Endothelial cell of umbilical vein (primary cell): ENCODE data around the gene EDDM3A. TPM values are rescaled to one million over a fixed set of nuclear protein-coding genes. Genes with fewer than 3 reads are reported as not detected.

ENCODE experiments used
- BruUV-seq: library from RNA; stranded (reverse); fragments of 400-500 nt; replicated peaks from 2 replicates; lab custom pipeline; 2021; lab: Mats Ljungman, UMichigan
- CTCF ChIA-PET: fragments of 300-600, 350-600 bp; sonication (Branson Sonifier 250); formaldehyde crosslinking; loops from one replicate; lab custom pipeline; 2021; ENCODE audit warnings: antibody characterized with exemption, inconsistent platforms; lab: Charles Lee
- POLR2A ChIA-PET: fragments of 300-600, 350-600 bp; sonication (Branson Sonifier 250); formaldehyde crosslinking; loops from one replicate; lab custom pipeline; 2021; ENCODE audit warnings: antibody characterized with exemption, inconsistent platforms; lab: Charles Lee
- DNase-seq: peaks from one replicate; pipeline ENCODE4 v3.0.0-alpha.2; 2011; ENCODE audit warnings: low read depth, low spot score
- FAIRE-seq: peaks from 2 replicates; lab custom pipeline; 2011; peaks lifted over from hg19 to GRCh38; lab: Jason Lieb, UNC
- H2AFZ ChIP-seq: 2 replicates; pipeline ENCODE4 v1.6.0; 2012; ENCODE audit warnings: low read depth, low read length, control low read depth, inconsistent platforms
- H3K27ac ChIP-seq: 2 replicates; pipeline ENCODE4 v1.5.1; 2011; ENCODE audit warnings: low read depth, mild to moderate bottlenecking, control low read depth, low read length, moderate library complexity; ENCODE audit not compliant: insufficient read depth
- H3K27me3 ChIP-seq, 2 experiments: 2 replicates each; pipeline versions ENCODE4 v1.6.0 to v1.6.1; 2011; ENCODE audit warnings: low read length in 2 of 2, mixed read lengths in 1 of 2; ENCODE audit not compliant: control insufficient read depth in 2 of 2, insufficient read depth in 2 of 2
- H3K36me3 ChIP-seq, 2 experiments: 2 replicates in 1 of 2; 3 replicates in 1 of 2; pipeline ENCODE4 v1.5.1; 2011; ENCODE audit warnings: low read length in 2 of 2, mild to moderate bottlenecking in 1 of 2, moderate library complexity in 1 of 2; ENCODE audit not compliant: control insufficient read depth in 2 of 2, insufficient read depth in 2 of 2; ENCODE audit errors: extremely low read depth in 1 of 2
- H3K4me1 ChIP-seq: 3 replicates; pipeline ENCODE4 v1.5.1; 2011; ENCODE audit warnings: mild to moderate bottlenecking, low read length; ENCODE audit not compliant: control insufficient read depth, insufficient read depth; ENCODE audit errors: extremely low read depth
- H3K4me2 ChIP-seq: 2 replicates; pipeline ENCODE4 v1.6.1; 2011; ENCODE audit warnings: low read length, control low read depth, mixed read lengths; ENCODE audit not compliant: insufficient read depth
- H3K4me3 ChIP-seq, 3 experiments: fragments of 200-600 bp in 1 of 3; sonication (generic), shearing (Covaris generic) in 1 of 3; replicated peaks in 1 of 3; 2 replicates each; pipeline ENCODE4 v1.5.1; 2011 to 2016; ENCODE audit warnings: control low read depth in 3 of 3, low read length in 3 of 3, mild to moderate bottlenecking in 2 of 3, inconsistent platforms in 1 of 3, low read depth in 1 of 3, moderate library complexity in 1 of 3; ENCODE audit not compliant: insufficient read depth in 1 of 3
- H3K79me2 ChIP-seq: 2 replicates; pipeline ENCODE4 v1.6.0; 2012; ENCODE audit warnings: low read length, inconsistent platforms; ENCODE audit not compliant: control insufficient read depth, insufficient read depth
- H3K9ac ChIP-seq: replicated peaks from 2 replicates; pipeline ENCODE3; 2011; ENCODE audit warnings: low read length, control low read depth; ENCODE audit not compliant: insufficient read depth; ENCODE audit errors: extremely low read depth
- H3K9me1 ChIP-seq: replicated peaks from 3 replicates; pipeline ENCODE4 v1.6.0; 2011; ENCODE audit warnings: mild to moderate bottlenecking, low read length; ENCODE audit not compliant: control insufficient read depth, insufficient read depth; ENCODE audit errors: extremely low read depth
- H3K9me3 ChIP-seq: replicated peaks from 2 replicates; pipeline ENCODE4 v1.5.1; 2012; ENCODE audit warnings: low read length, inconsistent platforms; ENCODE audit not compliant: control insufficient read depth, insufficient read depth
- H4K20me1 ChIP-seq: replicated peaks from 2 replicates; pipeline ENCODE3; 2011; ENCODE audit warnings: mild to moderate bottlenecking, low read length; ENCODE audit not compliant: control insufficient read depth, insufficient read depth; ENCODE audit errors: extremely low read depth
- EZH2 ChIP-seq: IDR thresholded peaks from 2 replicates; pipeline ENCODE4 v1.6.1; 2012; ENCODE audit warnings: borderline replicate concordance, low read depth, mild to moderate bottlenecking, moderate library complexity, low read length, inconsistent platforms; ENCODE audit not compliant: severe bottlenecking
- FOS ChIP-seq: IDR thresholded peaks from 2 replicates; pipeline ENCODE4 v1.6.1; 2011; ENCODE audit warnings: mild to moderate bottlenecking, low read length, moderate library complexity, borderline replicate concordance; ENCODE audit not compliant: insufficient read depth
- GATA2 ChIP-seq: IDR thresholded peaks from 2 replicates; pipeline ENCODE4 v1.7.0; 2011; ENCODE audit warnings: low read depth, mild to moderate bottlenecking, moderate library complexity, mixed read lengths, low read length; ENCODE audit not compliant: insufficient read length, insufficient read depth
- JUN ChIP-seq: IDR thresholded peaks from 2 replicates; pipeline ENCODE4 v1.6.1; 2011; ENCODE audit warnings: borderline replicate concordance, low read depth; ENCODE audit not compliant: insufficient read length, insufficient read depth
- MYC ChIP-seq: IDR thresholded peaks from one replicate; pipeline ENCODE4 v1.6.1; 2011; ENCODE audit warnings: mild to moderate bottlenecking, low read depth, low read length
- POLR2A ChIP-seq: IDR thresholded peaks from 2 replicates; pipeline ENCODE4 v1.6.1; 2012; ENCODE audit warnings: low read depth, mild to moderate bottlenecking, control low read depth, low read length
- POLR2AphosphoS5 ChIP-seq: IDR thresholded peaks from 2 replicates; pipeline ENCODE4 v1.6.1; 2012; ENCODE audit warnings: low read depth, mild to moderate bottlenecking, control low read depth, low read length, moderate library complexity; ENCODE audit not compliant: insufficient read depth
- dilution Hi-C: fragments of 300-500 bp; cut with MboI; formaldehyde crosslinking; loops from one replicate; pipeline ENCODE4 v1.15.0; 2019; ENCODE audit warnings: low sequenced_read_pairs; ENCODE audit not compliant: extremely low pct_ligation_motif_present
- intact Hi-C: fragments of 100-400 bp; cut with micrococcal nuclease; formaldehyde crosslinking; loops from one replicate; pipeline ENCODE4 v1.10.0; 2022
- polyA plus RNA-seq, 4 experiments: library from polyadenylated mRNA; depleted of rRNA in 3 of 4; stranded (reverse) in 3 of 4; unstranded in 1 of 4; fragments of >200 nt; gene quantifications; 2 replicates each; pipeline versions ENCODE4 v1.2.1 to v1.2.3, GENCODE V29; 2011 to 2012; ENCODE audit warnings: missing spikeins in 1 of 4
- total RNA-seq: library from RNA; stranded (reverse); gene quantifications from 2 replicates; pipeline ENCODE4 v1.2.3, GENCODE V29; 2021
- TF ChIP-seq, protein P1 (sequence below), 2 donors: IDR thresholded peaks; 1 replicate in 1 of 2; 2 replicates in 1 of 2; pipeline ENCODE4 v1.5.1; 2011; ENCODE audit warnings: low read length in 2 of 2, mild to moderate bottlenecking in 2 of 2, moderate library complexity in 2 of 2, control low read depth in 1 of 2, inconsistent platforms in 1 of 2, low read depth in 1 of 2; ENCODE audit not compliant: insufficient read depth in 1 of 2; ENCODE audit errors: extremely low read depth in 1 of 2
- TF ChIP-seq, protein P2 (sequence below): IDR thresholded peaks from 2 replicates; pipeline ENCODE4 v1.6.1; 2011; ENCODE audit not compliant: insufficient read depth, insufficient read length

EDDM3A gene
- total and polyA plus RNA-seq, 2 donors (not counting 3 experiments of a cell fraction or from before 2014, with no cell fraction given), result not detected

DNA sequence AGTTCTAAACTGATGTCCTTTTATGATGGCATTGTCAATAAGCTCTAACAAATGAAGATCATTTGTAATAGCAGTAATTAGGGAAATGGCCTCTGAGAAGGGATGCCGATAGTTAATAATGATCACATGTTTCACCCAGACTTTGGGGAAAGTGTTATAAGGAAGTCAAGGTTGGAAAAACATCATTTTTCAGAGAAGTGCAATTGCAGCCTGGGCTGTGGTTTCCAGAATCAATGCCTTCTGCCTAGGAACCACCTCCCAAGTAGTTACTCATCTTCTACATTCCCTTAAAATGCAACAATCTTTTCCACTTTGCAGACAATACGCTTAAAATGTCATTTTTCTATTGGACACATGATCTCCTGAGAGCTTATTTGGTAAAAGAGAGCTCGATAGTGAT, 879 bp downstream of the EDDM3A start:
- no peak for TF ChIP-seq POLR2A
- intact Hi-C loops (no loop called here), dilution Hi-C loops (no loop called here)
- CTCF ChIA-PET, result interaction anchor here (0.8 to 1.3 kb wide), 5 partner anchors 11 to 111 kb away, joined by 3 to 4 read pairs (median 3); no protein-coding TSS in a partner anchor
- H3K79me2 ChIP-seq, result no peaks in the 10 kb centered on the region
- no peaks in the 10 kb centered on the region for H4K20me1 ChIP-seq
- peaks cover 9 to 13% of the 10 kb centered on the region in 2 experiments for H3K27me3 ChIP-seq
- H3K4me1 ChIP-seq, result no peaks in the 10 kb centered on the region
- H3K36me3 ChIP-seq, result no peaks in the 10 kb centered on the region
- FAIRE-seq (no peak), DNase-seq (no peak)
- H3K4me3 ChIP-seq, result no peak overlapping the region
- H3K9me1 ChIP-seq, result no peaks in the 10 kb centered on the region
- POLR2A ChIA-PET, result no interaction called here
- H2AFZ ChIP-seq, result no peak overlapping the region
- no peaks in the 10 kb centered on the region for H3K9me3 ChIP-seq
- H3K4me2 ChIP-seq, result no peak overlapping the region
- no peak overlapping the region for H3K9ac ChIP-seq
- no TSS peak for BruUV-seq
- H3K27ac ChIP-seq, result no peak overlapping the region

DNA sequence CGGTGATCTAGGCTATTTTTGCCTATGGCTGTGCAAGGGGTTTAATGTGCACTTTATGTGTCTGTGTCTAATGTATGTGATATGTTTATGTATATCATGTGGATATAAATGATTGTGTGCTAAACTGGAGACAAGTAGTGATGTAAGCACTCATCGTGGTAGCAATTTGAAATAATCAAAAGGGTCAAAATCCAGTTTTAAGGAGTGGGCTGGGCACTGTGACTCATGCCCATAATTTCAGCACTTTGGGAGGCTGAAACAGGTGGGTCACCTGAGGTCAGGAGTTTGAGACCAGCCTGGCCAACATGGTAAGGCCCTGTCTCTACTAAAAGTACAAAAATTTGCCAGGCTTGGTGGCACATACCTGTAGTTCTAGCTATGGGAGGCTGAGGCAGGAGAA, 2.8 kb downstream of the EDDM3A start:
- no peak overlapping the region for H3K9ac ChIP-seq
- H3K4me2 ChIP-seq, result no peak overlapping the region
- TF ChIP-seq MYC (no peak), GATA2 (no peak), POLR2A (no peak), EZH2 (no peak), POLR2AphosphoS5 (no peak), FOS (no peak), JUN (no peak)
- TF ChIP-seq, protein P1, sequence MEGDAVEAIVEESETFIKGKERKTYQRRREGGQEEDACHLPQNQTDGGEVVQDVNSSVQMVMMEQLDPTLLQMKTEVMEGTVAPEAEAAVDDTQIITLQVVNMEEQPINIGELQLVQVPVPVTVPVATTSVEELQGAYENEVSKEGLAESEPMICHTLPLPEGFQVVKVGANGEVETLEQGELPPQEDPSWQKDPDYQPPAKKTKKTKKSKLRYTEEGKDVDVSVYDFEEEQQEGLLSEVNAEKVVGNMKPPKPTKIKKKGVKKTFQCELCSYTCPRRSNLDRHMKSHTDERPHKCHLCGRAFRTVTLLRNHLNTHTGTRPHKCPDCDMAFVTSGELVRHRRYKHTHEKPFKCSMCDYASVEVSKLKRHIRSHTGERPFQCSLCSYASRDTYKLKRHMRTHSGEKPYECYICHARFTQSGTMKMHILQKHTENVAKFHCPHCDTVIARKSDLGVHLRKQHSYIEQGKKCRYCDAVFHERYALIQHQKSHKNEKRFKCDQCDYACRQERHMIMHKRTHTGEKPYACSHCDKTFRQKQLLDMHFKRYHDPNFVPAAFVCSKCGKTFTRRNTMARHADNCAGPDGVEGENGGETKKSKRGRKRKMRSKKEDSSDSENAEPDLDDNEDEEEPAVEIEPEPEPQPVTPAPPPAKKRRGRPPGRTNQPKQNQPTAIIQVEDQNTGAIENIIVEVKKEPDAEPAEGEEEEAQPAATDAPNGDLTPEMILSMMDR (IDR thresholded peaks at IDR 0.05; ENCODE audit: extremely low read depth in 1 of 2, insufficient read depth in 1 of 2, low read depth in 1 of 2, low read length in 2 of 2), result no peak
- TF ChIP-seq, protein P2, sequence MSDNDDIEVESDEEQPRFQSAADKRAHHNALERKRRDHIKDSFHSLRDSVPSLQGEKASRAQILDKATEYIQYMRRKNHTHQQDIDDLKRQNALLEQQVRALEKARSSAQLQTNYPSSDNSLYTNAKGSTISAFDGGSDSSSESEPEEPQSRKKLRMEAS, result no peak
- H3K9me3 ChIP-seq, result no peaks in the 10 kb centered on the region
- peaks cover 6 to 13% of the 10 kb centered on the region in 2 experiments for H3K27me3 ChIP-seq
- BruUV-seq, result no TSS peak
- no peak overlapping the region for H2AFZ ChIP-seq
- no peak overlapping the region for H3K27ac ChIP-seq
- intact Hi-C loops, result no loop called here
- H3K36me3 ChIP-seq, result no peaks in the 10 kb centered on the region
- H3K9me1 ChIP-seq, result no peaks in the 10 kb centered on the region
- CTCF ChIA-PET, result interaction anchor here (0.7 kb wide), 1 partner anchor 260 kb away, joined by 3 read pairs; no protein-coding TSS in a partner anchor
- H4K20me1 ChIP-seq, result no peaks in the 10 kb centered on the region
- DNase-seq, result no peak
- dilution Hi-C loops, result no loop called here
- H3K4me3 ChIP-seq, result no peak overlapping the region
- H3K4me1 ChIP-seq, result no peaks in the 10 kb centered on the region
- POLR2A ChIA-PET, result no interaction called here
- no peak for FAIRE-seq
- H3K79me2 ChIP-seq, result no peaks in the 10 kb centered on the region
